ENCODE measurements around the gene PRR14L.

DNA sequence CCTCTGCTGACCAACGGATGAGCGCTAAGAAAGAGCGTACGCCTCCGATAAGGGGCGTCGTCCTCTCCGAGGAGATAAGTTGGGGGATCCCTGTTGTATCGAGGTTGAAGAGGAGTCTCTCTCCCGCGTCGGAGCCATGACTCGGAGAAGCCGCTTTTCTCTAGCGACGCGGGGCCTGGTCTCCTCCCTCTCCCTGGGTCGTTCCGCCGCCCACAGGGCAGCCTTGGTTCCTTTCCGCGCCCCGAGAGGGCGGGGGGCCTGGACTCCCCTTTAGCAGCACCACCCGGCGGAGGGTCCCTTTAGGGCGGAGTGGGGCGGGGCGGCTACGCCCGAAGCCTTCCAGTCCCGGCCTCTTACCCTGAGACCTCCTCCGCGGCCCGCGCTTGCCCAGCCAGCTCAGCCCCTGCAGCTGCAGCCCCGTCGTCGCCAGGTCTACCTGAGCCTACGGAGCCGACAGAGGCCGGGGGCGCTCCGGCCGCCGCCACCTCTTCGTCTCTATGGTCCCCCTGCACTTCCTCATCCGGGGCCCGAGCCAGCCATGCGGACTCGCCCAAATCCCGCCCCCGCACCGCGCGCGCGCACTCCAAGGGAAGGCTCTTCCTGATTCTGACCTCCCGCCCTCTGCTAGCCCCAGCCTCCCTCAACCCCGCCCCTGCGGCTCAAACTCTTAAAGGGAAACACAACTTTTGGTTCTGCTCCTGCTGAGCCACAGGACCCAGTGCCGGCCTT lies at the start of gene PRR14L:
- TF ChIP-seq, protein P1, sequence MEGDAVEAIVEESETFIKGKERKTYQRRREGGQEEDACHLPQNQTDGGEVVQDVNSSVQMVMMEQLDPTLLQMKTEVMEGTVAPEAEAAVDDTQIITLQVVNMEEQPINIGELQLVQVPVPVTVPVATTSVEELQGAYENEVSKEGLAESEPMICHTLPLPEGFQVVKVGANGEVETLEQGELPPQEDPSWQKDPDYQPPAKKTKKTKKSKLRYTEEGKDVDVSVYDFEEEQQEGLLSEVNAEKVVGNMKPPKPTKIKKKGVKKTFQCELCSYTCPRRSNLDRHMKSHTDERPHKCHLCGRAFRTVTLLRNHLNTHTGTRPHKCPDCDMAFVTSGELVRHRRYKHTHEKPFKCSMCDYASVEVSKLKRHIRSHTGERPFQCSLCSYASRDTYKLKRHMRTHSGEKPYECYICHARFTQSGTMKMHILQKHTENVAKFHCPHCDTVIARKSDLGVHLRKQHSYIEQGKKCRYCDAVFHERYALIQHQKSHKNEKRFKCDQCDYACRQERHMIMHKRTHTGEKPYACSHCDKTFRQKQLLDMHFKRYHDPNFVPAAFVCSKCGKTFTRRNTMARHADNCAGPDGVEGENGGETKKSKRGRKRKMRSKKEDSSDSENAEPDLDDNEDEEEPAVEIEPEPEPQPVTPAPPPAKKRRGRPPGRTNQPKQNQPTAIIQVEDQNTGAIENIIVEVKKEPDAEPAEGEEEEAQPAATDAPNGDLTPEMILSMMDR (IDR thresholded peaks at IDR 0.05; ENCODE audit: low read depth, low read length, missing input control): no peak
- TF ChIP-seq RAD21 (IDR thresholded peaks at IDR 0.05) (no peak), NR2F2 (IDR thresholded peaks at IDR 0.05) (peak; percentile 66), REST (IDR thresholded peaks at IDR 0.05) (no peak), GABPA (IDR thresholded peaks at IDR 0.05 in 1 of 2, conservative IDR thresholded peaks at IDR 0.05 in 1 of 2) (peak in 1 of 2 donors; percentile 84), TAF1 (conservative IDR thresholded peaks at IDR 0.05) (peak; percentile 68), MAX (IDR thresholded peaks at IDR 0.05) (peak; percentile 93), SP1 (IDR thresholded peaks at IDR 0.05) (peak; percentile 73)
- TF ChIP-seq, protein P2, sequence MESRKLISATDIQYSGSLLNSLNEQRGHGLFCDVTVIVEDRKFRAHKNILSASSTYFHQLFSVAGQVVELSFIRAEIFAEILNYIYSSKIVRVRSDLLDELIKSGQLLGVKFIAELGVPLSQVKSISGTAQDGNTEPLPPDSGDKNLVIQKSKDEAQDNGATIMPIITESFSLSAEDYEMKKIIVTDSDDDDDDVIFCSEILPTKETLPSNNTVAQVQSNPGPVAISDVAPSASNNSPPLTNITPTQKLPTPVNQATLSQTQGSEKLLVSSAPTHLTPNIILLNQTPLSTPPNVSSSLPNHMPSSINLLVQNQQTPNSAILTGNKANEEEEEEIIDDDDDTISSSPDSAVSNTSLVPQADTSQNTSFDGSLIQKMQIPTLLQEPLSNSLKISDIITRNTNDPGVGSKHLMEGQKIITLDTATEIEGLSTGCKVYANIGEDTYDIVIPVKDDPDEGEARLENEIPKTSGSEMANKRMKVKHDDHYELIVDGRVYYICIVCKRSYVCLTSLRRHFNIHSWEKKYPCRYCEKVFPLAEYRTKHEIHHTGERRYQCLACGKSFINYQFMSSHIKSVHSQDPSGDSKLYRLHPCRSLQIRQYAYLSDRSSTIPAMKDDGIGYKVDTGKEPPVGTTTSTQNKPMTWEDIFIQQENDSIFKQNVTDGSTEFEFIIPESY (IDR thresholded peaks at IDR 0.05): peak; percentile 94
